ENCODE results near the gene AEBP2. TPM values are rescaled to one million over a fixed set of nuclear protein-coding genes. Genes with fewer than 3 reads are reported as not detected.
"Not testable (repeated sequence)": the region's sequence is repeated elsewhere in the genome, so short reads cannot be mapped to it uniquely, and the experiment has no call there.

The AEBP2 gene, protein sequence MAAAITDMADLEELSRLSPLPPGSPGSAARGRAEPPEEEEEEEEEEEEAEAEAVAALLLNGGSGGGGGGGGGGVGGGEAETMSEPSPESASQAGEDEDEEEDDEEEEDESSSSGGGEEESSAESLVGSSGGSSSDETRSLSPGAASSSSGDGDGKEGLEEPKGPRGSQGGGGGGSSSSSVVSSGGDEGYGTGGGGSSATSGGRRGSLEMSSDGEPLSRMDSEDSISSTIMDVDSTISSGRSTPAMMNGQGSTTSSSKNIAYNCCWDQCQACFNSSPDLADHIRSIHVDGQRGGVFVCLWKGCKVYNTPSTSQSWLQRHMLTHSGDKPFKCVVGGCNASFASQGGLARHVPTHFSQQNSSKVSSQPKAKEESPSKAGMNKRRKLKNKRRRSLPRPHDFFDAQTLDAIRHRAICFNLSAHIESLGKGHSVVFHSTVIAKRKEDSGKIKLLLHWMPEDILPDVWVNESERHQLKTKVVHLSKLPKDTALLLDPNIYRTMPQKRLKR
- polyA plus RNA-seq (ENCODE audit: insufficient read length in 3 of 3): 10 to 100 TPM; 59.1 to 67.9 (median 64.1) TPM

GRCh38 chr12:19439059-19440018 lies at the start of gene AEBP2:
Gene AEBP2 (plus strand): TSS chr12:19439492. CDS start chr12:19439700, 208 bp downstream.
- DNase-seq (ENCODE audit: low read depth in 3 of 3, low spot score in 2 of 3): peak; percentile 72 to 85 (median 78)

GRCh38 chr12:19390051-19390598 lies 49.2 kb upstream of the AEBP2 start:
- no peak for DNase-seq (ENCODE audit: low read depth in 3 of 3, low spot score in 2 of 3)

DNA sequence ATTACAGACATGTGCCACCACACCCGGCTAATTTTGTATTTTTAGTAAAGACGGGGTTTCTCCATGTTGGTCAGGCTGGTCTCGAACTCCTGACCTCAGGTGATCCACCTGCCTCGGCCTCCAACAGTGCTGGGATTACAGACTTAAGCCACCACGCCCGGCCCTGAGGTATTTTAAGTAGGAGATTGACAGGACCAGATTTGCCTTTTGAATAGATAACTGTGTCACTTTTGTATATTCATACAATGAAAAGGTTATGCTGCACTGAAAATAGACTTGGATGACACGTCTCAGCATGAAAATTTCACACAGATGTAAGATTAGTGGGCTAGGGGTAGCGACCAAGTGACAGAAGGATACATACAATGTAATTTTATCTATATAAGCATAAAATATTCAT lies 46.6 kb upstream of the AEBP2 start:
- not testable (repeated sequence) for DNase-seq (ENCODE audit: low read depth in 3 of 3, low spot score in 2 of 3)

GRCh38 chr12:19394385-19394784 lies 44.9 kb upstream of the AEBP2 start:
- no peak for DNase-seq (ENCODE audit: low read depth in 3 of 3, low spot score in 2 of 3)

GRCh38 chr12:19397534-19397933 lies 41.8 kb upstream of the AEBP2 start:
- DNase-seq (ENCODE audit: low read depth in 3 of 3, low spot score in 2 of 3): no peak

DNA sequence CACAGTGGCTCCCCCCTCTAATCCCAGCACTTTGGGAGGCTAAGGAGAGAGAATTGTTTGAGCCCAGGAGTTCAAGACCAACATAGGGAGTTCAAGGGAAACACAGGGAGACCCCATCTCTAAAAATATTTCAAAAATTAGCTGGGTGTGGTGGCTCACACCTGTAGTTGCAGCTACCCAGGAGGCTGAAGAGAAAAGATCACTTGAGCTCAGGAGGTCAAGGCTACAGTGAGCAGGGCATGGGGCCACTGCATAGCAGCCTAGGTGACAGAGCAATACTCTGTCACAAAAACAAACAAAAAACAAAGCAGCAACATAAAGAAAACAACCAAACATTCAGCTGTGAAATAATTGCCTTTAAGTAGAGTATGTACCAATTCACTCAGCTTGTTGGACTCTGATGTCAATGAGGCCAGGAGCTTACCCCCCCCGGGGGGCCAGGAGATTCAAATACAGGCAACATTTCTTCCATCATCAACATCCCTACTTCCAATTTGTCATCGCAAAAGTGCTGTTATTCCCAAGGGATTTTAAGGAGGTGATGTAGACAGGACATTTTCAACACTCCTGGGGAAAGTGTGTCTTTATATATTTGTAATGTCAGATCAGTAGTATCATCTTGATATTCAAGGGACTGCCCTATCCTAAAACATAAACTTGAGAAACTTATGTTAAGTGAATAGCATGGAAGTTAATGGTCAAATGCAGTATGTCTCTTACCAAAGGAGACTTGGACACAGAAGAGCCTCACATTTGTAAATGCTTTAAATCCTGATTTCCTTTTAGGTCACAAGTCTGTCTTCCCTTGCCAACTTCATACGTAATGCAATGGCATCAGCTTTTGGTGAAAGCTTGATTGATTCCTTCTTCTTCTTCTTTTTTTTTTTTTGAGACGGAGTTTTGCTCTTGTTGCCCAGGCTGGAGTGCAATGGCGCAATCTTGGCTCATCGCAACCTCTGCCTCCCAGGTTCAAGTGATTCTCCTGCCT lies 40.6 kb upstream of the AEBP2 start:
- DNase-seq (ENCODE audit: low read depth in 3 of 3, low spot score in 2 of 3): no peak

DNA sequence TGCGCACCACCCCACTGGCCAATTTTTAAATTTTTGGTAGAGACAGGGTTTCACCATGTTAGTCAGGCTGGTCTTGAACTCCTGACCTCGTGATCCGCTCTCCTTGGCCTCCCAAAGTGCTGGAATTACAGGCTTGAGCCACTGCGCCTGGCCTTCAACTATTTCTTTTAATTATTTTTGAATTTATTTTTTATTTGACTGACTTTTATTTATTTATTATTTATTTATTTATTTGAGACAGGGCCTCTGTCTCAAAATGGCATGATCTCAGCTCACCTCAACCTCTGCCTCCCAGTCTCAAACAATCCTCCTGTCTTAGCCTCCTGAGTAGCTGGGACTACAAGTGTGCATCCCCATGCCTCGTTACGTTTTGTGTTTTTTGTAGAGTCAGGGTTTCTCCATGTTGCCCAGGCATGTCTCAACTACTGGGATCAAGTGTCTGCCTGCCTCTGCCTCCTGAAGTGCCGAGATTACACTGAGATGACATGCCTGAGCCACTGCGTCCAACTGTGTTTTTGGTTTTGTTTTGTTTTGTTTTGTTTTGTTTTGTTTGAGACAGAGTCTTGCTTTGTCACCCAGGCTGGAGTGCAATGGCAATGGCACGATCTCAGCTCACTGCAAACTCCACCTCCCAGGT lies 38.5 kb upstream of the AEBP2 start:
- not testable (repeated sequence) for DNase-seq (ENCODE audit: low read depth in 3 of 3, low spot score in 2 of 3)

- no peak for DNase-seq (ENCODE audit: low read depth in 3 of 3, low spot score in 2 of 3)
Observed at GRCh38 chr12:19402211-19402610, 37.1 kb upstream of the AEBP2 start.

DNA sequence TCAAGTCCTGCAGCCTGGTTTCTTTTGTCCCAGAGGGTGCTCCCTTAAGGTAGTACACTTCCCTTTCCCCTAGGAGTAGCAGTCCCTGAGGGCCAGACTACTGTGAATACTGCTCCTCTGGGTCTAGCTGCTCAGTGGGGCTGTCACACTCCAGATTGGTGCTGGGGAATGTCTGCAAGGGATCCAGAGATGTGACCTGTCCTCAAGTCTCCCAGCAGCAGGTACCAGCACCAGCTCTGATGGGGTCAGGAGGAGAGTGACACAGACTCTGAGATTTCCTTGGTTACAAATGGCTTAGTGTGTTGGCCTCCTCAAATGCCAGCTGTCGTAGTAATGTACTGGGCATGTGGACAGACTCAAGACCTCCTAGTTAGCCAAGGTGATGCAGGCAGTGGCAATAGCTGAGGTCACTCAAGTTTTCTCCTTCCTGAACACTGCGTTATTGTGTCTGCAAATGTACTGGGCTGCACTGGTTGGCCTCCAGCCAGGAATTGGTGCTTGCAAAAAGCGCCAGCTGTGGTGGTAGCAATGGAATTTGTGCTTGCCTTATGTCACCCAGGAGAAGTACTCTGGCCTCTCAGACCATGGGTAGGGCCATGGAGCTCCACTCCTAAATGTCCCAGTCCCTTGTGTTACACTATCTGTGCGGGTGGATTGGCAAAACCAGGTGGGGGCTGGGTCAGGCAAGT lies 36.4 kb upstream of the AEBP2 start:
- no peak for DNase-seq (ENCODE audit: low read depth in 3 of 3, low spot score in 2 of 3)

DNA sequence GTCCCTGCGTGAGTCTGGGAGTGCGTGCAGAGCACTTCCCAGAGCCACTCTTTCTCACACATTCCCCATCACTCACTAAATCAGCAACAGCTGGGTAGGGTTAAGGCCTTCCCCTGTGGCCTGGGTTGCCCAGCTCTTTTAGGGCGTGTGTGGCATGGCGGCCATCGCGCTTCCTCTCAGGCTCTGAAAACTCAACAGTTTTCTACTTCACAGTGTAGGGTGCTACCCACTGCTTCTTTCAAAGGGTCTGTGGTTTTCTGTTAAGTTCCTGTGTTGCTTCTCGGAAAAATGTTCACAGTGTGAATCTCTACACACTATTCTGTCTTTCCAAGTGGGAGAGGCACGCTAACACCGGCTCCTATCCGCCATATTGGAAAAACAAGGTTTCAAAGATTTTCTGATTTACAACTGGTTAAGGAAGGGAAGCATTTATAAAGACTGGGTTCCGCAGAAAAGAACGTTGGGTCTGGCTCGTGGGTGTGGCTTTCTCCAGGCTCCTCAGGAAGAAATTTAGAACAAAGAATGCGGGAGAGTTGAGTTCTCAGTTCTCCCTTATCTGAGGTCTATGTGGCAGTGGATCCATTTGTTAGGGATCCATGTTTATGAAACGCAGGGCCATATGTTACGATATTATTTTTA lies 34.9 kb upstream of the AEBP2 start:
- no peak for DNase-seq (ENCODE audit: low read depth in 3 of 3, low spot score in 2 of 3)

GRCh38 chr12:19409376-19409775 lies 29.9 kb upstream of the AEBP2 start:
- DNase-seq (ENCODE audit: low read depth in 3 of 3, low spot score in 2 of 3): no peak

GRCh38 chr12:19410211-19410610 lies 29.1 kb upstream of the AEBP2 start:
- no peak for DNase-seq (ENCODE audit: low read depth in 3 of 3, low spot score in 2 of 3)

- no peak for DNase-seq (ENCODE audit: low read depth in 3 of 3, low spot score in 2 of 3)
Observed at GRCh38 chr12:19410629-19411185, 28.6 kb upstream of the AEBP2 start.

GRCh38 chr12:19411234-19412204 lies 27.8 kb upstream of the AEBP2 start:
- no peak for DNase-seq (ENCODE audit: low read depth in 3 of 3, low spot score in 2 of 3)

DNA sequence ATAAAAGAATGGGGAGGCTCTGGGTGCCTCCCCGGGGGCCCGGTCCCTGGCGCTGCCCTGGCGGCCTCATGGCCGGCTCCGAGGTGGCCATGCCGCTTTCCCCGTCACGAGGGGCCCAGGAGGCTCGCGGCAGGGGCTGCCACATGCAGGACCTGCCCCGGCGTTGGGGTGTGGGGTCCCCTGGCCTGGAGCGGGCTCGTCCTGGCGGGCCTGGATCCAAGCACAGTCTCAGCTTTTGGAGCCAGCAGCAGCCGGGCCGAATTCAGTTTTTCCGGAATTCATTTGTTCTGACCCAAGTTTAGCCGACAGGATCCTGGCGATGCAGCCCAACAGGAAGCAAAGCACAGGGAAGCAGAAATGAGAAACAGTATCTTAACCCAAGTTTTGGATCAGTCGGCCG lies 26.4 kb upstream of the AEBP2 start:
- DNase-seq (ENCODE audit: low read depth in 3 of 3, low spot score in 2 of 3): no peak

DNA sequence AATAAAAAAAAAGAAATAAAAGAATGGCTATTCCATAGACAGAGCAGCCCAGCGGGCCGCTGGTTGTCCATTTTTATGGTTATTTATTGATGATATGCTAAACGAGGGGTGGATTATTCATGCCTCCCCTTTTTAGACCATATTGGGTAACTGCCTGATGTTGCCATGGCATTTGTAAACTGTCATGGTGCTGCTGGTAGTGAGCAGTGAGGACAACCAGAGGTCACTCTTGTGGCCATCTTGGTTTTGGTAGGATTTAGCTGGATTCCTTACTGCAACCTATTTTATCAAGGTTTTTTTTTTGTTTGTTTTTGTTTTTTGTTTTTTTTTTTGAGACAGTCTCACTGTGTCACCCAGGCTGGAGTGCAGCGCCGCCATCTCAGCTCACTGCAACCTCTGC lies 25.7 kb upstream of the AEBP2 start:
- not testable (repeated sequence) for DNase-seq (ENCODE audit: low read depth in 3 of 3, low spot score in 2 of 3)

GRCh38 chr12:19415563-19415962 lies 23.7 kb upstream of the AEBP2 start:
- DNase-seq (ENCODE audit: low read depth in 3 of 3, low spot score in 2 of 3): no peak

All from right renal cortex interstitium (tissue), 3 donors.